ENCODE results near the gene ZMIZ1.

GRCh38 chr10:79262959-79263746, 194.4 kb downstream of the ZMIZ1 start:
- TF ChIP-seq, protein P1, sequence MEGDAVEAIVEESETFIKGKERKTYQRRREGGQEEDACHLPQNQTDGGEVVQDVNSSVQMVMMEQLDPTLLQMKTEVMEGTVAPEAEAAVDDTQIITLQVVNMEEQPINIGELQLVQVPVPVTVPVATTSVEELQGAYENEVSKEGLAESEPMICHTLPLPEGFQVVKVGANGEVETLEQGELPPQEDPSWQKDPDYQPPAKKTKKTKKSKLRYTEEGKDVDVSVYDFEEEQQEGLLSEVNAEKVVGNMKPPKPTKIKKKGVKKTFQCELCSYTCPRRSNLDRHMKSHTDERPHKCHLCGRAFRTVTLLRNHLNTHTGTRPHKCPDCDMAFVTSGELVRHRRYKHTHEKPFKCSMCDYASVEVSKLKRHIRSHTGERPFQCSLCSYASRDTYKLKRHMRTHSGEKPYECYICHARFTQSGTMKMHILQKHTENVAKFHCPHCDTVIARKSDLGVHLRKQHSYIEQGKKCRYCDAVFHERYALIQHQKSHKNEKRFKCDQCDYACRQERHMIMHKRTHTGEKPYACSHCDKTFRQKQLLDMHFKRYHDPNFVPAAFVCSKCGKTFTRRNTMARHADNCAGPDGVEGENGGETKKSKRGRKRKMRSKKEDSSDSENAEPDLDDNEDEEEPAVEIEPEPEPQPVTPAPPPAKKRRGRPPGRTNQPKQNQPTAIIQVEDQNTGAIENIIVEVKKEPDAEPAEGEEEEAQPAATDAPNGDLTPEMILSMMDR (IDR thresholded peaks at IDR 0.05), result no peak
- no peak for TF ChIP-seq POLR2A (IDR thresholded peaks at IDR 0.05)

All from adrenal gland (tissue), 5 donors.